Measurements from ENCODE around the gene SEMA6D.
A peak's percentile ranks its signal among the peaks of the same experiment; 100 is the strongest.

The SEMA6D gene

GRCh38 chr15:47746516-47746915, 29.2 kb downstream of the SEMA6D start:
- DNase-seq, result no peak

DNA sequence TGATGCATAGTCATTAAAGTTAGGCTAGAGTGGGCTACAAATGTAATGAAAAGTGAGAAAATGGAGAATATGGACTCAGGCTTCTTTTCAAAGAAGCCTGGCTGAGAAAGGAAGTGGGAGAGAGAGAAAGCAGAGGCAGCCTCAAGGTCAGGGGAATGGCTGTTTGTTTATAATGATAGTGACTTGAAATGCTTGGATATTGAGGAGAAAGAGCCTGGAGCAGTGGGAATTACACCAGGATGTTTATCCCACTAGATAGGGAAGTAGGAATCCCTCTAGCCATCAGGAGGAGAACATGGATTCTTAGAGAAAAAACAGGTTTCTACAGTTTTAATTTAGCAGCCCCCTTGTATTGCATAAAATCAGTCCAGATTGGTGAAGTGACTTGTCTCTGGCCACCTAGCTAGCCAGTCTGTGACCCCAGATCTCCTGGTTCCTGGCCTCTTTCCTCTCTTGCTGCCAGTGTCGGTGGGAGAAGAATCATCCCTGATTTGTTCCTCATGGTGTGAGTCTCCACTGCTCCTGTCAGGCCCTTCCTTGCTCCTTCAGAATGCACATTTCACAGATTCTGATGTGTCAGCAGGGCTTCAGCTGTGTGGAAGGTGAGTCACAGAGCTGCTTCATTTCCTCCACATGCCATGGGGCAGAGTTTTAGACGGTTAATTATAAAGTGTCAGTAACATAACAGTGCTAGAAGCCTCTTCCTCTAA, 32.9 kb downstream of the SEMA6D start:
- DNase-seq, result no peak

GRCh38 chr15:47750740-47751262, 33.5 kb downstream of the SEMA6D start:
- DNase-seq, result no peak

DNA sequence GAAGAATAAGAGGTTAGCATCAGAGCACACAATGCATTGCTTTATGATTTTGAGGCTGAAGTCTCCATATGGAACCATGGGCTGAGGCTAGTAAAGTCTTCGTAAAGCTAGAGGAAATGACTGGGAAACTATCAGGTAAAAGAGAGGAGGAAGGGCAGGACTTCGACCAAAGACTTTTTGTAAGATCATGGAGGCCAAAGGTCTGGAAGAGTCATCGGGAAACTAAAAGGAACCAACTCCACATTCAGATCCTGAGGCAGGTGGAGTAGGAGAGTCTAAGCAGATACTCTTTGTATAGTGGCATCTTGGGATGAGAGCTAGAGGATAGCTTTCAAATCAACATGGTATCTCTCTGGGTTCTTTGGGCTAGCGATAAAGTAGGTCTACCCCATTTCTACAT, 36.3 kb downstream of the SEMA6D start:
- DNase-seq, result no peak

- DNase-seq, result peak in 1 of 2 experiments; percentile 3
Measured at GRCh38 chr15:47754312-47754711, 37.0 kb downstream of the SEMA6D start.

DNA sequence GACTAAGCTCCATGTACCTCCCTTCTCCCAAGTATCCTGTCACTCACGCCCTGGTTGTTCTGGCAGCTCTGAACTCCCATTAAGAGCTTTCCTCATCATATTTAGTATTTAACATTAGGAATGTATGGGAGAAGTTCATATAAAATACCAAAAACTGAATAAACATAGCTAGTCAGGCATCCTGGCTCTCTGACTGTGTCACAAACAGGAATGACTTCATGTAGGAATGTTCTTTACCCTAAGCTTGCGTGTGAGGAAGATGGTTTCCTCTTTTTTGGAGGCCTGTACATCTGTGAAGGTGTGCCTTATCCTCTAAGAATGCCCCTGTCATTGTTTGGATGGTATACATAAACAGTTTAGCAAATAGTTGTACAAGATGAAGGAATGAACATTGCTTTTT, 38.6 kb downstream of the SEMA6D start:
- no peak for DNase-seq

- DNase-seq, result no peak
Measured at GRCh38 chr15:47756872-47757271, 39.6 kb downstream of the SEMA6D start.

DNA sequence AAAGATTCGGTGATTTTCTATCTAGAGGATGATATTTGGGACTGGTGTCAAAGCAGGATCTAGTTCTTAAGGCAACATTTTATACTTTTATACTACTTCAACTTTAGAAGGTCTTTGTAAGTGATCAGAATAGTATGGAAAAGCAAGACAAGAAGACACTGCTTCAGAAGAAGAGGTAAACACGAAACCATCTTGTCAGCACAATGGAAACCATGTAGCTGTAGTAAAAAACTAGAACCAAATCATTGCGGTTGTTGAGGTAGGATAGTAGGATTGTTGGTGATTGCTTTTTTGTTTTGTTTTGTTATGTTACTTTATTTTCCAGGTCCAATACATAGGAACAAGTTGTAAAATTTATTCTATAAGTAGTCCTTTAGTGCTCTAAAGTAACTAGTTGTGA, 40.0 kb downstream of the SEMA6D start:
- DNase-seq, result no peak

GRCh38 chr15:47762621-47763020, 45.3 kb downstream of the SEMA6D start:
- no peak for DNase-seq

- DNase-seq, result no peak
Measured at GRCh38 chr15:47764666-47765065, 47.4 kb downstream of the SEMA6D start.

DNA sequence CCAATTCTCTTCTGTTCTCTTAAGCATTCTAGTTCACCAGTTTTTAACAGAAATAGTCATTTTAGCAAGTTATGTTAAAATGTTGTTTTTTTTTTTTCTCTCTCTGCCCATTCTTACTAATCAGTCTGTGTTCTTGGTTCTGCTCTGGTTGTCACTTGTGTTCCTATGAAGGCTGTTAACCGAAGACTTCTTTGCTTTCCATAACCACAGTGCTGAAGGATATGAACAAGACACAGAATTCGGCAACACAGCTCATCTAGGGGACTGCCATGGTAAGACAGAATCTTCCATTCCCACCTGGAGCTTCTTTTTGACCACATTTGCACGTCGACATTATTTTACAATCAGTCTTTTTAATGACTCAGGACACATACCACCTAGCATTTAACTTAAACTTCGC, 49.1 kb downstream of the SEMA6D start:
- DNase-seq, result no peak

DNA sequence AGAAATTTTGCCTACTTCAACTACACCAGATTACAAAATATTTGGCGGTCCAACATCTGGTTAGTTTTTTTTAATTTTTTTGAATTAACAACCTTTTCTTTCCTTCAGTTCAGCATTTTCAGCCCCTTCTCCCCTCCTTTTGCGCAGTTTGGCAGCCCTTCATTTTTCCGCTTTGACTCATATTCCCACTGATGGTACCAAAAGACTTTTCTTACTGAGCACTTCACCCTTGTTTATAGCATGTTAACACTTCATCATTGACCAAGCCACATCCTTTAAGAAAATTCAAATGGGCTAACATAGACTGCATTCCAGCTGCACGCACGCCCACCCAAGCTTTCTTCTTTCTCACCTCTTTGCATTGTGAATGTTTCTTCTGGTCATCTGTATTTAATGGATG, 49.7 kb downstream of the SEMA6D start:
- no peak for DNase-seq

- no peak for DNase-seq
Measured at GRCh38 chr15:47768735-47769134, 51.4 kb downstream of the SEMA6D start.

DNA sequence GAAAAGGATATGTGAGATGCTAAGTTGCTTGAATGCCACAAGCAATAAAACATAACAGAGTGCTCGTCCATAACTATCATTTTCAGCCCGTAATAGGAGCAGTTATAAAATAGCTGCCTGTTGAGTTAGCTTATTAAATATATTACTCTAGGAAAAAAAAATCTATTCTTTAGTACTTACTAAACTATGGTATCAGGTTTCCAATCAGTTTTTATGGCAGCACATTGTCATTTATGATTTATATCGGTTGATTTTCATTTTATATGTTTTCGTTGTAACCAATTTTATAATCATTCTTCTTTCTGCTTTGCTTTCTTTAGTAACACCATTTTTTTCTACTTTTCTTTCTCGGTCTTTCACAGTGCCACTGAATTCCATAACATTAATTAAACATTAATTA, 51.9 kb downstream of the SEMA6D start:
- no peak for DNase-seq

- DNase-seq, result no peak
Measured at GRCh38 chr15:47773143-47773542, 55.8 kb downstream of the SEMA6D start.

GRCh38 chr15:47778263-47778770, 61.0 kb downstream of the SEMA6D start:
- DNase-seq, result no peak

DNA sequence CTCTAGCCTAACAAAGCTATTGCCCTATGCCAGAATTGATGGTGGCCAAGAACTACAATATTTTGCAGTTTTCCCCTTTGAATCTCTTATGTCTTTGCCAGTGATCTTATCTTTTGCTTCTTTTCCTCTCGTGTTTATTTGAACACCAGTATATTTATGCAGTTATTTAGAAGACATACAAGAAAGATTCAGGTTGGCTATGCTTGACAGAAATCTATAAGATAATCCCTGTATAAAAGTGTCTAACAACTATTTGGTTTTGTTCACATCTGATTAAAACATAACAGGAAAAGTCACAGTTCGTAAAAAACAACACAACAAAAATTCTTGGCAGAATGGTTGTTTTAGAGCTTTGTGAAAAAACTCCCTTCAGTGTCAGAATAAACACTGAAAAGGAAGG, 63.7 kb downstream of the SEMA6D start:
- no peak for DNase-seq

GRCh38 chr15:47781527-47781926, 64.2 kb downstream of the SEMA6D start:
- no peak for DNase-seq

DNA sequence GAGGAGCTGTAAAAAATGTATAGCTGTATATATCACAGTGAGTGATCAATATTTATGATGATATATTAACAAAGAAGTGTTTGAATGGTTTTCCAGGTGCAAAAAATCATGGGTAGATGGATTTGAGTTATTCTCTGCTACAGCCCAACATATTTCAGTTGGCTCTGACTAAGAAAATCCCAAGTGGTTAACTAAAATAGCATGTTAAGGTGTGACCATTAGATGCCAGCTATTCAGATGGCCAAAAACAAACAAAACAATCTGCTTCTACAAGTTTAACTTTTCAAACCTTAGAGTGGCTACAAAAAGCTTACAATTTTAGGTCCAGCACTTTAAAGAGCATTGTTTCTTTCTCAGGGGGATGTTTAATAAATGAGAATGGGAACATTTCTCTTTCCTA, 67.5 kb downstream of the SEMA6D start:
- DNase-seq, result no peak

- no peak for DNase-seq
Measured at GRCh38 chr15:47786371-47786770, 69.1 kb downstream of the SEMA6D start.

DNA sequence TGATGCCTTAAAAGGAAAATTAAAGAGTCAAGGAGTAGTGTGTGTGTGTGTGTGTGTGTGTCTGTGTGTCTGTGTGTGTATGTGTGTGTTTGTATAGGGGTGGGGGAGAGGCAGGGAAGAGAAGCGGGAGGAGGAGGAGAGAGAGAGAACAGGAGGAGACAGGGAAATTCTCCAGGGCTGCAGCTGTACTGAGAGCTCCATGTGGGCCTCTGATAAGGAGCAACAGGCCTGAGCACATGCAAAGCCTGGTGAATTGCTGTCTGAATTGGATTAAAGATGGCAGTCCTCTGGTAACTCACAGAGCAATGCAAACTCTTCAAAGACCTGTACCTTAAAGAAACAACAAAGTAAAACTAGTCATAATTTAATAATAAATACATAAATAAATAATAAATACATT, 70.6 kb downstream of the SEMA6D start:
- no peak for DNase-seq

DNA sequence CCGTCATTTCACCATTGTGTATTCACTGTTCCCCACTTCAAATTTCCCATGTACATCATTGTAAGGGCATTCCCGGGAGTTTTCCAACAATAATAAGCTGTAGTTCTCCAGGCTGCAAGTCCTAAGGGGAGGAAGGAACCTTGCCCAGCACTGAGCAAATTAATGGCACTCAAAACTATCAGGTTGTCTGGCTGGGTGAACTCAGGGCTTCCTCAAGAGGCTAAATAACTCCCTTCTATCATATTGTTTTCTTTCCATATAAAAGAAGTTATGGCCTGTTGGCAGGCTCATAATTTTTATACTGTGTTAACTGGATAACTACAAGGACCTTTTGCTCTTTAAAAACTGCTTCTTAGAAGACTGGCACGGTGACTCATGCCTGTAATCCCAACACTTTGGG, 71.4 kb downstream of the SEMA6D start:
- no peak for DNase-seq

DNA sequence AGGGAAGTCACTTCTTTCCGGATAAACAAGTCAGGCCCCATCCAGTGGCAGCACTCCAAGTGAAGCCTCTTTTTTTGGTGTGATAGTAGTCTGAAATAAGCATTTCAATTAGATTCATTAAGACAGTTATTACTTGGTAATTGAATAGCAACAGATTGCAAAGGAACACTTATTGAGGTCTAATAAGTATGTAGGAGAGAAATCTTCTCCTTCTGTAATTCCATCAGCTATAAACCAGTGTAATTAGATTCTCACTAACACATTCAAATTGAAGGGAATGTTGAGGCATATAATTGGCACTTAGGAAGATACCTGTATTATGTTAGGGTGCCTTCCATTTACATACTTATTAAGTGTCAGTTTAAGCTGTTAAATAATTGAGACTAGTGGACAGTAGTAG, 73.9 kb downstream of the SEMA6D start:
- DNase-seq, result no peak

DNA sequence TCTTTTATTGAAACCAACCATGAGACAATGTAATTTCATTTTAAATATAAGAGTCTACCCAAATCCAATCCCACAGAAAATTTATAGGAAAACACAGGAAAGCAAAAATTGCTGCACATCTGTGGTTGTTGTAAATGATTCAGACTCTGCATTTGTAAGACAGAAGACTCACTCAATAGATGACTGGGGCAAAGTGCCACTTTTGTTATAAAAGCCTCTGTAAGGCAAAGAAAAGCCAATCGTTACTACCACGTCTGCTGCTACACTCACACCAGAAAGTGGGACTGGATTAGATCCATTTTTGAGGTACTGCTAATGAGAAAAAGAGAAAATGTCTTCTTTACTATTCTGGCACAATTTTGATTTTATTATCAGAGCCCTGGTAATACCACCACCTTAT, 74.9 kb downstream of the SEMA6D start:
- DNase-seq, result no peak
